OCI-M2 (cell line): ENCODE results near the gene RLN3.

Experiments
- DNase-seq: peaks from one replicate; lab custom pipeline; 2025; ENCODE audit not compliant: unreplicated experiment; lab: John Stamatoyannopoulos, UW

RLN3 gene, protein sequence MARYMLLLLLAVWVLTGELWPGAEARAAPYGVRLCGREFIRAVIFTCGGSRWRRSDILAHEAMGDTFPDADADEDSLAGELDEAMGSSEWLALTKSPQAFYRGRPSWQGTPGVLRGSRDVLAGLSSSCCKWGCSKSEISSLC

DNA sequence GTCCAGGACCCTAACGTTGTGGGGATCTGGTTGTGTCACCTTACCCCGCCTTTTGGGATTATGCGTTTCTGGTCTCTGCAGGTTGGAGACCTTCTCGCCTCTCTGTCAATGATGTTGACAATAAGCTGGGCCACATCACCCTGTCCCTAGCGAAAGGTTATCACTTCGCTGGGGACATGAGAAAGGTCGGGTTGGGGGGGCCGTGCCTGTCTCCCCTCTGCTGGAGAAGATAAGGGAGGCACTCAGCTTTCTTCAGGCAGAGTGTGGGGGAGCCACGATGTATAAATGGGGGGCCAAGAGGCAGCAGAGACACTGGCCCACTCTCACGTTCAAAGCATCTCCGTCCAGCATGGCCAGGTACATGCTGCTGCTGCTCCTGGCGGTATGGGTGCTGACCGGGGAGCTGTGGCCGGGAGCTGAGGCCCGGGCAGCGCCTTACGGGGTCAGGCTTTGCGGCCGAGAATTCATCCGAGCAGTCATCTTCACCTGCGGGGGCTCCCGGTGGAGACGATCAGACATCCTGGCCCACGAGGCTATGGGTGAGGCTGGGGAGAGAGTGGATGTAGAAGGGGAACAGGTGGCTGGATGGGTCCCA, at the start of gene RLN3:
TSS of gene RLN3 (plus strand) at position 293 of the 595 bp plus-strand sequence. CDS start at position 350, 57 bp downstream.
- DNase-seq, result no peak

DNA sequence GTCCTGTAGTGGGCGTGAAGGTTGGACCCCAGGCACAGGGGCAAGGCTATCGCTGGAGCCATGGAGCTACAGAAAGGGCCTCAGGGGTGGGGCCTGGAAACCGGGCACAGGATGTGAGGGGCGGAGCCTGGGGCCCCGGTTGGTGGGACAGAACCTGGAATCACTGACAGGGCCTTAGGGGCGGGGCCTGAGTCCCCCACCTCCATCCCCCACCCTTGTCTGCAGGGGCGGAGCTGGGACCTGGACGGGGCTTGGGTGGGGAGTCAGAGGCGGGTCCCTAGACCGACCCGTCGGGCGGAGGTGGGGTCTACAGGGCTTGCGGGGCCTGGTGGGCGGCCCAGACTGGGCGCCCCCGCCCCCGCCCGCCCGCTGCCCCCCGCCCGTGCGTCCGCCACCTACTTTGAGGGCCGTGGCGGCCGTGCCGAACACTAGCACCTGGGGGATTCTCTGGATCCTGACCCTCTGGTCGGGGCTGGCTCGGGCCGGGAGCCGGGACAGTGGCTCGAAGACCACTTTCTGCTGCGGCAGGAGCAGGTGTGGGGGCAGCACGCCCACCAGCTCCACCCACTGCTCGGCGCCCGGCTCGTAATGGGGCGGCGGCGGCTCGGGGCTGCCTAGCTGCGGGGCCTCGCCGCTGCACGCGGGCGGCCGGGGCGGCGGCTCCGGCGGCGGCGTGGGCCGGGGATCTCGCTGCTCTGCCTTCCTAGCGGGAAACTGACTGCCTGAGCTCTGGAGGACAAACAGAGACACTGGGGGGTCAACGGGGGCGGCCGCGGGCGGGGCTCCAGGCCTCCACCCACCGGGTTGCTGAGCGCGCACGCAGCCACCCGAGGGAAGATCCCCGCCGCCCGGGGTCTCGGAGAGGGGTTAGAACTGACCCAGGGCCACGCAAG, 49.4 kb upstream of the RLN3 start:
- DNase-seq, result peak; percentile 87

DNA sequence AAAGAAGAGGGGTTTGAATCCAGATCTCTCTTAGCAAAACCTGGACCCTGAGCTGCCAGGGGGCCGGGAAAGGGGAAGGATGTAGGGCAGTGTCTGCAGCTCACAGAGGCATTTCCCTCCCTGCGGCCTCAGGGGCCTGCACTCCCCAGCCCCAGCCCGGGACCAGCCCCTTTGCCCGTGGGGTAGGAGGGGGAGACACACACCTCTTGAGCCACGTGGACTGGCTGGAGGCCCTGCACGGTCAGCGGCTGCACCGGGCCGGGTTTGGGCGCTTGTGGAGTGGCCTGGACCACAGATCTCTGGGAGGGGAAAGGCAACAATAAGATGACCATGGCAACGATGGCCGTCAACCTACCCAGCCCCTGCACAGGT, 48.7 kb upstream of the RLN3 start:
- DNase-seq, result no peak

DNA sequence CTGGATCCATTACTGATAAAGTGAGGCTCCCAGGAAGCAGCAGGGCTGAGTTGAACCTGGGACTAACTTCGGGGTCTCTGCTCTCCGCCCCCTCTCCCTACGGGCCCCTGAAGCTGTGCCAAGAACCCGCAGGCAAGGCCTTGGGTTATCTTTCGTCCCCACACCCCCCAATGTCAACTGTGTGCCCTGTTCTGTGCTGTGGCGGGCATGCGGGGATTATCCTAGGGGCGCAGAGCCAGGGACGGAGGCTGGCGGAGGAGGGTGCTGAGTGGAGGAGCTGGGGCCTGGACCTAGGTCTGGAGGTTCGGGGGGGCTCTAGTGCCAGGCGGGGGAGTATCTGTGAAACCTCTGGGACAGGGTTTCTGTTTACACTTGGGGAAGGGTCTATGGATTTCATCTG, 48.3 kb upstream of the RLN3 start:
- no peak for DNase-seq

DNA sequence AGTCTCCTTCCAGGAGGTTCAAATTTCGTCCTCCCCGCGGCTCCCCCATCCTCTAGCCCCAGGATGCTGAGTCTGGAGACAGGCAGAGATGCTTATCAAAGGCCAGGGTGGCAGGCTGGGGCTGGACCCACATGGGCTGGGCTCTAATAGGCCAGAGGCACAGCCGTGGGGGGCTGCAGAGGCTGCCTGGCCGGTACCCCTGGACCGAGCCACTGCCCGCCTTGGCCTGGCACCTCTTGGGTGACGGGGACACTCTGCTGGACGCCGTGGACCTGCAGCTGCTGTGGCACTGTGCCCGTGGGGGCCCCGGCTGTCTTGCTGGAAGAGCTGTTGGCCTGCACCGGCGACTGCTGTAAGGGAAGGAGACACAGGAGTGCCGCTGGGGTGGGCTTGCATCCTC, 47.6 kb upstream of the RLN3 start:
- no peak for DNase-seq

DNA sequence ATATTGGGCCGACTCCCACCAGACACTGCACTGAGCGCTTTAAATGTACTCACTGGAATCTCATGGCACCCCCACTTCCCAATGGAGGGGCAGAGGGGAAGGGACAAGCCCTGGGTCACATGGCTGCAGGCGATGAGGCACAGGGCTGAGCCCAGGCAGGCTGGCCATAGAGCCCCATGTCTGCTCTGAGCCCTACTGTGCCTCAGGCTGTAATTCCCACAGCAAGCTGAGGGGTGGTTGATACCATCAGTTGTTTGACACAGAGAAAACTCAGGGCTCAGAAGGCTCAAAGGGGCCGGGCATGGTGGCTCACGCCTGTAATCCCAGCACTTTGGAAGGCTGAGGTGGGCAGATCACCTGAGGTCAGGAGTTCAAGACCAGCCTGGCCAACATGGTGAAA, 46.9 kb upstream of the RLN3 start:
- DNase-seq, result no peak

DNA sequence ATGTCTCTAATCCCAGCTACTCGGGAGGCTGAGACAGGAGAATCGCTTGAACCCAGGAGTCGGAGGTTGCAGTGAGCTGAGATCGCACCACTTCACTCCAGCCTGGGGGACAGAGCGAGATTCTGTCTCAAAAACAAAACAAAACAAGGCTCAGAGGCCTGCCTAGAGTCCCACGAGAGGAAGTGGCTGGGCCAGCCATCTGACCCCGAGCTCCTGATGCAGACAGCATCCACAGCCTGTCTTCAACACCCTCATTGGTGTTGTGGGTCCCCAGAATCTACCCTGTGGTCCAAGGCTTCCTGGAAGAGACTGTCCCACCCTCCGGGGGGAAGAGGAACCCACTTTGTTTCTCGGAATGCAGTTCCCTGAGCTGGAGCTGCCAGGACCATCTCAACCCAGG, 46.5 kb upstream of the RLN3 start:
- DNase-seq, result no peak

DNA sequence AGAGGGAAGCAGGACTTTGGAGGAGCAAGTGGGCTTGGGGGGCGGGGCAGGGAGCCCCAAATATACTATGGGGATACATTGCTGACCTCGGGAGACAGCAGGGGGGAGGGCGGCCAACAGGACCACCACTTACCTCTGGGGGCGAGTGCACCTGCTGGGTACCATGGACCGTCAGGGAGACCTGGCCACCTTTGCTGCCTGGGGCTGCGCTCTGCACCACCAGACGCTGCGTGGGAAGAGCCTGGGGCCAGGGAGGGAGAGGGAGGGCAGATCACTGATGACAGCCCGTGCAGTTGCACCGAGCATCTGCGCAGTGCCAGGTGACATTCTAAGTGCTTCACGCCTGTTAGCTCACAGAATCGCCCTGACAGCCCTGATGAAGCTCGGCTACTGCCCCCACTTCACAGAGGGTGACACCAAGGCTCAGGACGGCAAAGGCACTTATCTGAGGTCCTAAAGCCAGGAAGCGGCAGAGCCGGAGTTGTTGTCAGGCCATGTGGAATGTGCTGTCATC, 45.9 kb upstream of the RLN3 start:
- DNase-seq, result no peak

DNA sequence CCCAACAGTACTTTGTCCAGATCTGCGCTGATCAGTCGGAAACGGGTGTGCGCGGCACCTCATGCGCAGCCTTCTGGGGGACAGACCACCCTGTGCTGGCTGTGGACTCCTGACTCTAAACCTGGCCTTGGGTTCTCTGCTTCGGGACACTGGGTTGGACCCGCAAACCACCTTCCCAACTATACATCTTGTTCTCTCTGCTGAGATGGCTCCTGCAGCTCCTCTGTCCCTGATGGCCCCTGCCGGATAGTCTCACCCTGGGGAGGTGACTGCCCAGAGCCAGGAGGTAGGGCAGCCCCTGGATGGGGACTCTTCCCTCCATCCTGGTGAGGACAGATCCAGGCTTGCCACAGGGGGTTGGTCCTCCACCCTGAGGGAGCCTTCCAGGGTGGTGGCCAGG, 45.2 kb upstream of the RLN3 start:
- no peak for DNase-seq

DNA sequence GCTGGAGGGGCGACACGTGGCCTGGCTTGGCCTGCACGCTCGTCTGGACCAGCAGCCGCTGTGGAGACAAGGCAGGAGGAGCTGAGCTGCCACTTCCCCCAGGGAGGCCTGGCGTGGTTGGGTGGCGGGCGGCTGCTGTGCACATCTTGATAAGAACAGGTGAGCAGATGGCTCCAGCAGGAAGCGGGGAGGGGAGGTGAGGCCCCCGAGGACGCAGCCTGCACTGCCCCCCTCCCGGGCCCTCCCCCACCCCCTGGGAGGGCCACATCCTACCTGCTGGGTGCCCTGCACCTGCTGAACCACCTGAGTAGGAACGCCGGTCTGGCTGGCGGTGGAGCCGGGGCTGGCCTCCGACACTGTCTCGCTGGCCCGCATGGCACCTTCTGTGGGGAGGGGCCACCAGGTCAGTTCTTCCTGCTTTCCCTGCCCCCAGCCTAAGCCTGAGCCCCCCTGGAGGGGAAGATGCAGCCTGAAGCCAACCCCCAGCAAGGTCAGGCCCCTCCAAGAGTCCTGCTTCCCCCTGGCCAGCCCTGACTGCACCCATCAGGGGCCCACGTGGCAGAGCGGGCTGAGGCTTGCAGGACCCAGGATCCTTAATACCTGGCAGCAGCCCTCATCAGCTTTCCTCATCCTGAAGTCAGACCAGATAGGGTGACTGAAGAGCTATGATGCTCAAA, 44.6 kb upstream of the RLN3 start:
- DNase-seq, result no peak

DNA sequence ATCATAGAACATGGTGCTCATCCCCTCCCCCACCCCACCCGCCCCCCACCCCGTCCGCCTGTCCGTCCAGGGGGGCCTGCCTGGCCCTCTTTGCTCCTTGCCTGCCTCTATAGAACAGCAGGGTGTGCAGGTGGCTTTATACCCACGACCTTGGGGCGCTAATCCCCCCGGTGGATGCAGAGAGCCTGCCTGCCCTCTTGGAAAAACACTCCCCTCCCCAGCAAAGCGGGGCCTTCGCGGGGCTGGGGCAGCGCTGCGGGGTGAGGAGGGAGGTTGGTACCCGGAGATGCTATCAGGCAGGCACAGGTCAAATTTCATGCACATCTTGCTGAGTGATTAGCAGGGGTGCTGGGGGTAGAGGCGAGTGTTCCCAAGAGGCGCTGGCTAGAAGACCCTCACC, 43.8 kb upstream of the RLN3 start:
- DNase-seq, result no peak

DNA sequence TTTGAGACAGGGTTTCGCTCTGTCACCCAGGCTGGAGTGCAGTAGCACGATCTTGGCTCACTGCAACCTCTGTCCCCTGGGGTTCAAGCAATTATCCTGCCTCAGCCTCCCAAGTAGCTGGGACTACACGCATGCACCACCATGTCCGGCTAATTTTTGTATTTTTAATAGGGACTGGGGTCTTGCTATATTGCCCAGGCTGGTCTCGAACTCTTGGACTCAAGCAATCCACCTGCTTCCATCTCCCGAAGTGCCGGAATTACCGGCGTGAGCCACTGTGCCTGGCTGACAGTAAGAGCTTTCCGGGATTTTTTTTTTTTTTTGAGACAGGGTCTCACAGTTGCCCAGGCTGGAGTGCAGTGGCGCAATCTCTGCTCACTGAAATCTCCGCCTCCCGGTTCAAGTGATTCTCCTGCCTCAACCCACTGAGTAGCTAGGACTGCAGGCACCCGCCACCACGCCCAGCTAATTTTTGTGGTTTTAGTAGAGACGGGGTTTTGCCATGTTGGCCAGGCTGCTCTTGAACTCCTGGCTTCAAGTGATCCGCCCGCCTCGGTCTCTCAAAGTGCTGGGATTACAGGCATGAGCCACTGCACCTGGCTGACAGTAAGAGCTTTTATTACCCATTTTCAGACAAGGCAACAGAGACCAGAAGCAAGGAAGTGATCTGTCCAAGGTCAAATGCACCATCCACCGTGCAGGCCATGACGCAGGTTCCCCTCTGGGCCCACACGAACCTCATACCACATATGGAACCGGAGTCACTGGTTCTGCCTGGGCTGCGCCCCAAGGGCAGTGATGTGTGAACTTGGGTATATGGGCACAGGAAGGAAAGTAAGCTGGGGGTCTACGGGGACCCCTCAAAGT, 42.8 kb upstream of the RLN3 start:
- no peak for DNase-seq

DNA sequence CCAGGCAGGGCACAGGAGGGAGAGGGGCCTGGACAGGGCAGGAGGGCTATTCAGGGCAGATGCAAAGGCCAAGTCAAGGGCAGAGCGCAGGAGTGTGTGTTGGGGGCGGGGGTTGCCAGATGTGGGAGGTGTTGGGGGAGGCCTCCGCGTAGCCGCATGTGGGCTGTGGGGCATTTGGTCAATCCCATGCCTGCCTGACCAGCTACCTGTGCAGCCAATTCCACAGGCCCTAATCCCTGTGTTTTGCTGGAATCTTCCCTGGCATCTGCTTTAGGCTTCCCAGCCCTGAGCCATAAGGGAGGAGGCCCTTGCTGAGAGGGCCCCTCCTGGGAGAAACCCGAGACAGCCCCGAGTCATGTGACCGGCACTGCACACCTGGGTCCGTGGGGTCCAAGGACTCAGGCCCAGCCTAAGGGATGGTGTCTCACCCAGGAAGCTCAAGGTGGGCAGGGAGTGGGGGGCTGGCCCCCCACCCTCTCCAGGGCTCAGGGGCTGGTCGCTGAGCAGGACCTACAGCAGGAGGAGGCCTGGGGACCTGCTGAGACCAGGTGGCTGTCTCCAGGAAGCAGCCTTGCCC, 42.1 kb upstream of the RLN3 start:
- DNase-seq, result no peak

DNA sequence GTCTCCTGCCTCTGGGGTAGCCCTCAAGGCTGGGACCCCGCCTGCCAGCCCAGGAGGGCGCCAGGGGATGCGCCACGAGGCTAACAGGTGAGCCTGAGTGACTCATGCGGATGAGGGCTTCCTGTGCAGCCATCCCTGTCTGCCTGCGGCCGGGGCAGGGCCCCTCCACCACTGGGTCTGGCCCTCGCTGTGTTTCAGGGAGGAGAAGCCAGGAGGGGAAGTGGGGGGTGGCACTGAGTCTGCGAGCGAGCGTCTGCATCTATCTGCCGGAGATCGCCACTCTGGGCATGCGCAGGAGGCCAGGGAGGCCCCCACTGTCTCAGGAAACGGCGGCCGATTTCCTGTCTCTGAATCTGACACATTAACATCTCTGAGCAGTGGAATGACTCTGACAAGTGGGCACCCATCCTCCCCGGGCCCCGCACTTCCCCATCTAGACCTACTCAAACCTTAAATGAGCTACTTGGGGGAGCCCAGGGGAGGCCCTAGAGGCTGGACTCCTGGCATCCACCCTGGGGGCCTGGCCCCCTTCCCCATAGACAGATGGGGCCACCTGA, 41.5 kb upstream of the RLN3 start:
- DNase-seq, result no peak

DNA sequence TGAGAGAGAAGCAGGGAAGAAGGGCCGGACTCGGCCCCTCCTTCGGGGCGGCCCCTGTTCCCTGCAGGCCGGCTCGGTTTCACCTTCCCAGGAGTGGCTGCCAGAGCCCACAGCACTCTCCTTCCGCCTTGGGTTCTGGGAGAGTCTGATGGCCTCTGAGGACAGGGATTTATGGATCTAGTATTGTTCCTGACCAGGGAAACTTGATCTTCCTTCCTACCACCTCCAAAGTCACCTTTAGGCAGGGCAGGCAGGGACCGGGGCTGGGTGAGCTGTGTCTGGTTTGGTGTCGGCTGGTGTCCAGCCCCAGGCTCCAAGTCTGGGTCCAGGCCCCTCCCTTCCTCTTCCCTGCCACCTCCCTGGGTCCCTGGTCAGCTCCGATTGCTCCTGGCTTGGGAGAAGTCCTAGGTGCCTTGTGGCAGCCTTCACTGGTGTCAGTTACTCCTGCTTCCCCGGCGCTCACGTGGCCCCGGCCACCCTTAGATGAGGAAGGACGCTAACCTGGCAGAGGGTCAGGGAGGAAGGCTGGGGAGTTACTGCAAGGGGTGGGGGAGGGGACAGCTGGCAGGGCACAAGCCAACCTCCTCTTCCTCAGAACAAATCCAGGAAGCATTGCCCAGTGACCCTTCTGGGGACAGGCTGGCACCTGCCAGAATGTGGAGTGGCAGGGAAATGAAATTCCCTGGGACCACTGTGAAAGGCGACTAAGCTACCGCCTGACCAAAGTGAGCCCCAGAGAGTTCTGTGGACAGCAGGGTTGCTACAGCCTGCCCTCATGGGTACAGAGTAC, 40.7 kb upstream of the RLN3 start:
- DNase-seq, result no peak

DNA sequence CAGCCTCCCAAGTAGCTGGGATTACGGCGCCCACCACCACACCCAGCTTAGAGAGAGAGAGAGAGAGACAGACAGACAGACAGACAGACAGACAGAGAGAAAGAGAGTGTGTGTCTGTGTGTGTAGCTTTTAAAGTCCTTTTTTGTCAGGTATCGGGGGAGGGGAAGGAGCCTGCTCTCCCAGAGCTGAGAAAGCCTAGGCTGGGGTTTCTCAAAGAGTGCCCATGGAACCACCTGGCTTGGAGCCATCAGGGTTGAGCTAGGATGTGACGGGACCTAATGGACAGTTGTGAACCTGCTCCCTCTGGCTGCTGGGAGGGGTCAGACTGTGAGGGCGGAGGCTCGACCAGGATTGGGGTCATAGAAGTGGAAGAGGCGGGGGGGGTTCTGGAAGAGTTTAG, 38.5 kb upstream of the RLN3 start:
- DNase-seq, result no peak

DNA sequence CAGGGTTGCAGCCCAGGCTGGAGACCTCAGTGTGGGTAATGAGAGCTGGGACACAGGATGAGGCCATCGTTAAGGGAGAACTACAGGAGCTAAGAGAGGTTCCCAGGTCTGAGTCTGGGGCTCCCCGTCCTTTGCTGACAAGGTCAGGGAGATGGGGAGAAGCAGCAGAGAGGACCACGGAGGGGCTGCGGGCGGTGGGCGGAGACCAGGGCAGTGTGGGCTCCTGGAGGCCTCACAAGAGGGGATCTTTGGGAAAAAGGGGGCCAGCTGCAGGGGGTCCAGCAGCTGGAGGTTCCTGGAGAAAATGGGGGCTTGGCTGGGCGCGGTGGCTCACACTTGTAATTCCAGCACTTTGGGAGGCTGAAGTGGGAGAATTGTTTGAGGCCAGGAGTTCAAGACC, 37.9 kb upstream of the RLN3 start:
- no peak for DNase-seq

DNA sequence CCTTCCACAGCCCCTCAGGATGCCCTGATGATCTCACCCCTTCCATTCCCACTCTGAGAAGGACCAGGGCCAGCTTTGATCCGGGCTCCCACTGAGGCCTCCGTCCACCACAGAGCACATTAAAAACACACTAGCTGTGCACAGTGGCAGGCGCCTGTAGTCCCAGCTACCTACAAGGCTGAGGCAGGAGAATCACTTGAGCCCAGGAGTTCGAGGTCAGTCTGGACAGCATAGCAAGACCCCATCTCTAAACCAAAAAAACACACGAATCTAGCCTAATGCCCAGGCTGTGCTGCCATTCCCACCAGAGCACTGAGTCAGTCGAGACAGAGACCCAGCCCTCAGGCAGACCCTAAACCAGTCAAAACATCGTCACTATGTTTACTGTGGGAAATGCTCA, 35.9 kb upstream of the RLN3 start:
- DNase-seq, result no peak

DNA sequence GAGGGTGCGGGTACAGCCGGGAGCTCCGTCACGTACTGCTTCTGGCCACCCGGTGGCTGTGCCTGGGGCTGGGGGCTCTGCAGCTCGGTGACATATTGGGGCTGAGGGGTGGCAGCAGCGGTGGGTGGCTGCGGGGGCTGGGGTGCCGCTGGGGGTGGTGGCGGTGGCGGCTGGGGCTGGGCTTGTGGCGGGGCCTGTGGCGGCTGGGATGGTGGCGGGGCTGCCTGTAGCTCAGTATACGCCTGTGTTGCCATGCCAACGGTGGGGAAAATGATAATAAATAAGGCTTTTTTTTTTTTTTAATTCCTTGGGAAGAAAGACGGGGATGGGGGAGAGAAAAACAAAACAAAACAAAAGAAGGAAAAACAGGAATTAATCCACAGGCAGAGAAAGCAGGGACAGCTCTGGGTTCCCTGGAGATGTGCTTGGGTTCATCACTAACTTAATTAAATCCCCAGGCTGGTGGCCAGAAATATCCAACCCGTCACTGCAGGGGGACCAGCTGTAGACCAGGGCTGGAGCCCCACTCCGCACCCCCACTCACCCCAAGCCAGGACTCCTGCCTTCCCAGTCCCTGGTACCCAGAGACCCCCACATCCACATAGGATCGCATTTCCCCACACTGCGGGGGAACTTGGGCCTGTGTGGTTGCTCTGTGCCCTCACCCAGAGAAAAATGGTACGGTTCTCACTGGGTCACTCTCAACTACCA, 34.2 kb upstream of the RLN3 start:
- no peak for DNase-seq
